GM21390 (cell line): ENCODE results near the gene SPNS2.
A peak's percentile ranks its signal among the peaks of the same experiment; 100 is the strongest.

Experiments
- ATAC-seq: cut with Tn5 transposase; IDR thresholded peaks from one replicate; pipeline ENCODE4 v1.9.1; 2021; ENCODE audit not compliant: unreplicated experiment

SPNS2 gene

GRCh38 chr17:4548721-4549531, 50.2 kb downstream of the SPNS2 start:
- ATAC-seq: no peak

- no peak for ATAC-seq
Observed at GRCh38 chr17:4549781-4550533, 51.3 kb downstream of the SPNS2 start.

GRCh38 chr17:4550534-4551039, 51.9 kb downstream of the SPNS2 start:
- ATAC-seq: no peak

GRCh38 chr17:4551141-4551540, 52.5 kb downstream of the SPNS2 start:
- no peak for ATAC-seq

- no peak for ATAC-seq
Observed at GRCh38 chr17:4551796-4552525, 53.3 kb downstream of the SPNS2 start.

- ATAC-seq: no peak
Observed at GRCh38 chr17:4553669-4554068, 55.0 kb downstream of the SPNS2 start.

GRCh38 chr17:4554441-4554996, 55.8 kb downstream of the SPNS2 start:
- no peak for ATAC-seq

GRCh38 chr17:4554997-4555799, 56.5 kb downstream of the SPNS2 start, which contains the start of gene MYBBP1A:
Gene MYBBP1A (minus strand): TSS chr17:4555384. CDS start chr17:4555324, 60 bp downstream.
- ATAC-seq: peak; percentile 79

GRCh38 chr17:4555873-4556759, 57.4 kb downstream of the SPNS2 start:
- ATAC-seq: no peak

- no peak for ATAC-seq
Observed at GRCh38 chr17:4556996-4557395, 58.3 kb downstream of the SPNS2 start.

GRCh38 chr17:4557626-4558346, 59.1 kb downstream of the SPNS2 start:
- ATAC-seq: no peak

- ATAC-seq: no peak
Observed at GRCh38 chr17:4558347-4558971, 59.8 kb downstream of the SPNS2 start.

GRCh38 chr17:4559139-4559791, 60.6 kb downstream of the SPNS2 start:
- ATAC-seq: no peak

- no peak for ATAC-seq
Observed at GRCh38 chr17:4559966-4560365, 61.3 kb downstream of the SPNS2 start.

- ATAC-seq: no peak
Observed at GRCh38 chr17:4560421-4560820, 61.7 kb downstream of the SPNS2 start, which contains the start of gene GGT6. Gene GGT6 (minus strand): TSS chr17:4560577. CDS start chr17:4560521, 56 bp downstream.

GRCh38 chr17:4560837-4561256, 62.2 kb downstream of the SPNS2 start:
- no peak for ATAC-seq
